Kidney (tissue), 14 donors: ENCODE results near the gene SPEM2. TPM values are rescaled to one million over a fixed set of nuclear protein-coding genes. Genes with fewer than 3 reads are reported as not detected.

Experiments
- DNase-seq, 5 donors: peaks; one replicate each; pipeline ENCODE4 v3.0.0-alpha.2; 2013 to 2020
- FAIRE-seq: peaks from 2 replicates; lab custom pipeline; 2012; peaks lifted over from hg19 to GRCh38; lab: Jason Lieb, UNC
- H3K27ac ChIP-seq, 2 donors: one replicate each; pipeline ENCODE4 v1.7.0; 2013; ENCODE audit warnings: low read depth in 2 of 2, low read length in 2 of 2, inconsistent platforms in 1 of 2
- H3K27me3 ChIP-seq: one replicate; pipeline ENCODE4 v1.7.1; 2013; ENCODE audit warnings: low read length, inconsistent platforms; ENCODE audit not compliant: control insufficient read depth, insufficient read depth
- H3K36me3 ChIP-seq, 3 donors: one replicate each; pipeline versions ENCODE4 v1.7.0 to v1.7.1; 2013; ENCODE audit warnings: low read length in 3 of 3, control low read depth in 1 of 3, inconsistent platforms in 1 of 3; ENCODE audit not compliant: insufficient read depth in 3 of 3, control insufficient read depth in 2 of 3
- H3K4me1 ChIP-seq, 3 donors: one replicate each; pipeline versions ENCODE4 v1.7.0 to v1.7.1; 2013; ENCODE audit warnings: low read length in 3 of 3, inconsistent platforms in 1 of 3, low read depth in 1 of 3; ENCODE audit not compliant: control insufficient read depth in 2 of 3, insufficient read depth in 2 of 3
- H3K4me3 ChIP-seq, 3 donors: one replicate each; pipeline versions ENCODE4 v1.7.0 to v1.8.1; 2013; ENCODE audit warnings: low read length in 3 of 3, control low read depth in 1 of 3, inconsistent platforms in 1 of 3
- H3K9ac ChIP-seq, 3 donors: one replicate each; pipeline versions ENCODE4 v1.7.0 to v1.7.1; 2013; ENCODE audit warnings: low read length in 3 of 3, control low read depth in 1 of 3, inconsistent platforms in 1 of 3
- H3K9me3 ChIP-seq, 3 donors: one replicate each; pipeline versions ENCODE4 v1.7.0 to v1.7.1; 2013; ENCODE audit warnings: low read length in 3 of 3, control low read depth in 1 of 3, inconsistent platforms in 1 of 3; ENCODE audit not compliant: control insufficient read depth in 2 of 3, insufficient read depth in 1 of 3
- intact Hi-C: fragments of 100-400 bp; cut with DNase I; formaldehyde crosslinking; loops from one replicate; pipeline ENCODE4 v1.11.1; 2022
- polyA plus RNA-seq: library from polyadenylated mRNA; stranded (reverse); fragments of 350-450 nt; fragmentation: Illumina TruSeq; extraction: RNeasy Lipid Tissue Mini Kit (QIAGEN cat#74804); gene quantifications from one replicate; pipeline ENCODE4 v1.2.3, GENCODE V29; 2014; ENCODE audit warnings: low read depth, low replicate concordance; ENCODE audit not compliant: insufficient read depth
- total RNA-seq: library from RNA; stranded (reverse); fragmentation: NEBNext Ultra II Directional; extraction: Animal tissue kit (Norgen Biotek cat#: 25700); gene quantifications from one replicate; pipeline ENCODE4 v1.2.1, GENCODE V29; 2021
- TF ChIP-seq, protein P1 (sequence below): IDR thresholded peaks from 3 replicates; pipeline ENCODE4 v1.5.1; 2012; ENCODE audit warnings: mild to moderate bottlenecking, moderate library complexity, borderline replicate concordance; ENCODE audit not compliant: insufficient read depth; ENCODE audit errors: extremely low read depth
- donor health status: control.
- donor health status: control.
- donor health status: control.
- donor health status: control.
- donor health status: control.
- donor health status: DM: yes; HTN: yes; CAD: no.
- donor health status: Normal renal cell carcinoma (clear cell type).

Gene SPEM2
- total and polyA plus RNA-seq, 2 donors from 2014 or later, result not detected

DNA sequence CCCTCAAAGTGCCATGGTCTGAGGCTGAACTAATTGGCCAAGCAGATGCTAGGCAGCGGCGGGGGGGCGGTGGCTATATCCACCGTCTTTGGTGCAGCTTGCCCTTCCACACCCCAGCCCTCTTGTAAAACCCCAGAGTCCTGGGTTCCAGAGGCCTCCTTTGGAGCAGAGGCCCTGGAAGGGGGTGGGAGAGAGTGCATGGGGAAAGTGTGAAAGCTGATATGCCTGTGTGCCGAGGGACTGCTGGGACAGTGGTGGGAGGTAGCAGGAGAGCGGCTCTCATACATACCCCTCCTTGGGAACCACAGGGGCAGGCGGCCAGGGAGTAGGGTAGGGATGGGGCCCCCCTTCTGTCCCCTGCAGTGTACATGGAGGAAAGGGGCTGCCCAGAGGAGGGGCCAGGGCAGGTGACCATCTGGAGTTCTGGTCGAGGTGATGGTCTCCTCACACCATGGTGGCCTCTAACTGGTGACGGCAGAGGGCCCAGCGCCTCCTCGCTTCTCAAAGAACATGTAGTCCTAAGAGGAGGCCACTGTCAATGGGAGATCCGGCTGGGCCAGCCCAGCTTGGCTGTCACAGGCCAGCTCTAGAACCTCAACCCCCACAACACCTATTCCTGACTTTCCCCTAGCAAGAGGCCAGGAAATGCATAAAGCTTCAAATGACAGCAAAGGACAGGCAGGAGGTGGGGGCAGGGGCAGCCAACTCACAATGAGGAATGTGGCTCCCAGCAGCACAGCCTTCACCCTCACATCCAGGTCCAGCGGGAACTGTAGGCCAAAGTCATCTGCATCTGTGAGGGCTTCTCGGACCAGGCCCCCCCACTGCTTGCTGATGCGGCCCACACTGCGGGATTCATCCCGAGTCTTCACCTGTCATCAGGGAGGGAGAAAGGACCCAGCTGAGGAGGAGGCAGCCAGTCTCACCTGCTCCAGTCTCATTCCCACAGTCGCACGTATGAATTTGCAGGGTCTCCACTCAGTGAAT lies 35.2 kb upstream of the SPEM2 start:
- Histone ChIP-seq H3K27ac (no peak overlapping the region), H3K9ac (no peak overlapping the region), H3K4me3 (no peak overlapping the region), H3K9me3 (no peaks in the 10 kb centered on the region), H3K4me1 (peaks cover 0 to 8% (median 0%) of the 10 kb centered on the region in 3 donors), H3K27me3 (no peaks in the 10 kb centered on the region), H3K36me3 (peaks cover 3 to 4% (median 3%) of the 10 kb centered on the region in 3 donors)
- DNase-seq (peak in 1 of 5 donors; percentile 55), FAIRE-seq (no peak)
- TF ChIP-seq, protein P1, sequence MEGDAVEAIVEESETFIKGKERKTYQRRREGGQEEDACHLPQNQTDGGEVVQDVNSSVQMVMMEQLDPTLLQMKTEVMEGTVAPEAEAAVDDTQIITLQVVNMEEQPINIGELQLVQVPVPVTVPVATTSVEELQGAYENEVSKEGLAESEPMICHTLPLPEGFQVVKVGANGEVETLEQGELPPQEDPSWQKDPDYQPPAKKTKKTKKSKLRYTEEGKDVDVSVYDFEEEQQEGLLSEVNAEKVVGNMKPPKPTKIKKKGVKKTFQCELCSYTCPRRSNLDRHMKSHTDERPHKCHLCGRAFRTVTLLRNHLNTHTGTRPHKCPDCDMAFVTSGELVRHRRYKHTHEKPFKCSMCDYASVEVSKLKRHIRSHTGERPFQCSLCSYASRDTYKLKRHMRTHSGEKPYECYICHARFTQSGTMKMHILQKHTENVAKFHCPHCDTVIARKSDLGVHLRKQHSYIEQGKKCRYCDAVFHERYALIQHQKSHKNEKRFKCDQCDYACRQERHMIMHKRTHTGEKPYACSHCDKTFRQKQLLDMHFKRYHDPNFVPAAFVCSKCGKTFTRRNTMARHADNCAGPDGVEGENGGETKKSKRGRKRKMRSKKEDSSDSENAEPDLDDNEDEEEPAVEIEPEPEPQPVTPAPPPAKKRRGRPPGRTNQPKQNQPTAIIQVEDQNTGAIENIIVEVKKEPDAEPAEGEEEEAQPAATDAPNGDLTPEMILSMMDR, result no peak
- intact Hi-C loops, result no loop called here

DNA sequence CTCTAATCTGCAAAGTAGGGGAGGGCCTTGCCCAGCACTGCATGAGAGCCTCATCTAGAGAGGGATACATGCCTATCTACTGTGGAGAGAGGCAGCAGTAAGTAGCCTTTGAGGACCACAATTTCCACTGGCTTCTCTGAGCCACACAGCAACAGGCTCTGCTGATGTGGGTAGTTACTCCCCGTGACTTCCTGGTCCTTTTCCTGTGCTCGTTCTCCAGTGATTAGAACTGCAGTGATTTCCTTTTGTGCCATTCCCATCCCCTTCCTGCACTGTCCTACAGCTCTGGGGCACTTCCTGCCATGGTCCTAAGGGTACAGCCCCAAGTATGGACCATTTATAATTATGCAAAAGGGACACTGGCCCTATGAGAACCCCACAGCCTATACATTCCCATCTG lies 34.1 kb upstream of the SPEM2 start:
- intact Hi-C loops, result no loop called here
- H3K27ac ChIP-seq, result no peak overlapping the region
- TF ChIP-seq, protein P1, result no peak

DNA sequence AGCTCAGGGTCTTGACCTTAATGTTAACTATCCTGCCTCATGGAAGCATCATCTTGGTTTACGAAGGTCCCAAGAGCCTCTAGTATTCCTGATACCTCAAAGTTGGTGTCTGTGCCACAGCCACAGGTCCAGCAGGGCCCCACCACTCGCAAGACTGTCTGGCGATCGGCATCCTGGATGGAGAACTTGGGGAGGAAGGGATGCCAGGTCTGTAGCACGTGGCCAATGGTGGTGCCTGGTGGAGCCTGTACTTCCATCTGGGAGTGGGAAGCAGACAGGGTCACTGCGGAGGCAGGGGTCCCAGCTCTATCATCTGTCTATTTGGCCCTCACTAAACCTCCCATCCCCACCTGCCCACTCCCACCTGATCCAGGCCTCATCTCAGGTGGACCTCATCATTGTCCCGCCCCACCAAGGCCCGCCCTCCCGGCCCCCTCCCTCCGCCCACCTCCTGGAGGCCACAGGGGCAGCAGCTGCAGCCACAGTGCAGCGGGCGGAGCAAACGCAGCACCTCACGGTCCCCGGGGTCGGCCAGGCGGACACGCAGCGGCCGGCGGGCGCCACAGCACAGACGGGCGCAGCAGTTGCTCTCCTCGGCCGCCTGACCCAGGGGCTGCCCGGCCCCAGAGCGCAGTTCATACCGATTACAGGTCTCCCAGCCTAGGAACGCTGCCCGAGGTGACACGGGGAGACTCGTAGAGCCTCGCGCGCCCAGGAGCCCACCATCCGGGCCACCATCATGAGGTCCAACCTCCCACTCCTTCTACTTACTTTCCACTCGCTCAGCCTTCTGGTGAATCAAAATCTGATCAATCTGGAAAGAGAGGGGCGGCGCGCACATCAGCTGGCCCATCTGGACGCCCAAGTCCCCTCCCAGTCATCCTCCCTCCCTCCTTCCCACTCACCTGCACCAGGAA lies 32.5 kb upstream of the SPEM2 start:
- peaks cover 0 to 8% (median 0%) of the 10 kb centered on the region in 3 donors for H3K4me1 ChIP-seq
- peak overlapping the region in 1 of 3 donors; percentile 82 for H3K4me3 ChIP-seq
- FAIRE-seq, result no peak
- TF ChIP-seq, protein P1, result no peak
- no peak overlapping the region for H3K27ac ChIP-seq
- peak in 3 of 5 donors; percentile 37 to 78 (median 68) for DNase-seq
- H3K9ac ChIP-seq, result no peak overlapping the region
- no peaks in the 10 kb centered on the region for H3K27me3 ChIP-seq
- intact Hi-C loops, result no loop called here
- peaks cover 3 to 4% (median 3%) of the 10 kb centered on the region in 3 donors for H3K36me3 ChIP-seq
- H3K9me3 ChIP-seq, result no peaks in the 10 kb centered on the region

More for the DNA sequence above, 34.1 kb upstream of the SPEM2 start:
- H3K9ac ChIP-seq, result no peak overlapping the region
- peaks cover 0 to 8% (median 0%) of the 10 kb centered on the region in 3 donors for H3K4me1 ChIP-seq
- H3K36me3 ChIP-seq, result peaks cover 3 to 4% (median 3%) of the 10 kb centered on the region in 3 donors
- no peak overlapping the region for H3K4me3 ChIP-seq
- FAIRE-seq, result no peak
- DNase-seq, result no peak
- no peaks in the 10 kb centered on the region for H3K27me3 ChIP-seq
- no peaks in the 10 kb centered on the region for H3K9me3 ChIP-seq
